ENCODE data around the gene LLCFC1. TPM values are rescaled to one million over a fixed set of nuclear protein-coding genes. Genes with fewer than 3 reads are reported as not detected.

Gene LLCFC1
- total and polyA plus RNA-seq, 2 of the 8 experiments (the other 6 are each of a cell fraction or from before 2014, with no cell fraction given) = not detected

GRCh38 chr7:142941541-142941940 lies 2.3 kb downstream of the LLCFC1 start (continued):
- TF ChIP-seq, protein P1, sequence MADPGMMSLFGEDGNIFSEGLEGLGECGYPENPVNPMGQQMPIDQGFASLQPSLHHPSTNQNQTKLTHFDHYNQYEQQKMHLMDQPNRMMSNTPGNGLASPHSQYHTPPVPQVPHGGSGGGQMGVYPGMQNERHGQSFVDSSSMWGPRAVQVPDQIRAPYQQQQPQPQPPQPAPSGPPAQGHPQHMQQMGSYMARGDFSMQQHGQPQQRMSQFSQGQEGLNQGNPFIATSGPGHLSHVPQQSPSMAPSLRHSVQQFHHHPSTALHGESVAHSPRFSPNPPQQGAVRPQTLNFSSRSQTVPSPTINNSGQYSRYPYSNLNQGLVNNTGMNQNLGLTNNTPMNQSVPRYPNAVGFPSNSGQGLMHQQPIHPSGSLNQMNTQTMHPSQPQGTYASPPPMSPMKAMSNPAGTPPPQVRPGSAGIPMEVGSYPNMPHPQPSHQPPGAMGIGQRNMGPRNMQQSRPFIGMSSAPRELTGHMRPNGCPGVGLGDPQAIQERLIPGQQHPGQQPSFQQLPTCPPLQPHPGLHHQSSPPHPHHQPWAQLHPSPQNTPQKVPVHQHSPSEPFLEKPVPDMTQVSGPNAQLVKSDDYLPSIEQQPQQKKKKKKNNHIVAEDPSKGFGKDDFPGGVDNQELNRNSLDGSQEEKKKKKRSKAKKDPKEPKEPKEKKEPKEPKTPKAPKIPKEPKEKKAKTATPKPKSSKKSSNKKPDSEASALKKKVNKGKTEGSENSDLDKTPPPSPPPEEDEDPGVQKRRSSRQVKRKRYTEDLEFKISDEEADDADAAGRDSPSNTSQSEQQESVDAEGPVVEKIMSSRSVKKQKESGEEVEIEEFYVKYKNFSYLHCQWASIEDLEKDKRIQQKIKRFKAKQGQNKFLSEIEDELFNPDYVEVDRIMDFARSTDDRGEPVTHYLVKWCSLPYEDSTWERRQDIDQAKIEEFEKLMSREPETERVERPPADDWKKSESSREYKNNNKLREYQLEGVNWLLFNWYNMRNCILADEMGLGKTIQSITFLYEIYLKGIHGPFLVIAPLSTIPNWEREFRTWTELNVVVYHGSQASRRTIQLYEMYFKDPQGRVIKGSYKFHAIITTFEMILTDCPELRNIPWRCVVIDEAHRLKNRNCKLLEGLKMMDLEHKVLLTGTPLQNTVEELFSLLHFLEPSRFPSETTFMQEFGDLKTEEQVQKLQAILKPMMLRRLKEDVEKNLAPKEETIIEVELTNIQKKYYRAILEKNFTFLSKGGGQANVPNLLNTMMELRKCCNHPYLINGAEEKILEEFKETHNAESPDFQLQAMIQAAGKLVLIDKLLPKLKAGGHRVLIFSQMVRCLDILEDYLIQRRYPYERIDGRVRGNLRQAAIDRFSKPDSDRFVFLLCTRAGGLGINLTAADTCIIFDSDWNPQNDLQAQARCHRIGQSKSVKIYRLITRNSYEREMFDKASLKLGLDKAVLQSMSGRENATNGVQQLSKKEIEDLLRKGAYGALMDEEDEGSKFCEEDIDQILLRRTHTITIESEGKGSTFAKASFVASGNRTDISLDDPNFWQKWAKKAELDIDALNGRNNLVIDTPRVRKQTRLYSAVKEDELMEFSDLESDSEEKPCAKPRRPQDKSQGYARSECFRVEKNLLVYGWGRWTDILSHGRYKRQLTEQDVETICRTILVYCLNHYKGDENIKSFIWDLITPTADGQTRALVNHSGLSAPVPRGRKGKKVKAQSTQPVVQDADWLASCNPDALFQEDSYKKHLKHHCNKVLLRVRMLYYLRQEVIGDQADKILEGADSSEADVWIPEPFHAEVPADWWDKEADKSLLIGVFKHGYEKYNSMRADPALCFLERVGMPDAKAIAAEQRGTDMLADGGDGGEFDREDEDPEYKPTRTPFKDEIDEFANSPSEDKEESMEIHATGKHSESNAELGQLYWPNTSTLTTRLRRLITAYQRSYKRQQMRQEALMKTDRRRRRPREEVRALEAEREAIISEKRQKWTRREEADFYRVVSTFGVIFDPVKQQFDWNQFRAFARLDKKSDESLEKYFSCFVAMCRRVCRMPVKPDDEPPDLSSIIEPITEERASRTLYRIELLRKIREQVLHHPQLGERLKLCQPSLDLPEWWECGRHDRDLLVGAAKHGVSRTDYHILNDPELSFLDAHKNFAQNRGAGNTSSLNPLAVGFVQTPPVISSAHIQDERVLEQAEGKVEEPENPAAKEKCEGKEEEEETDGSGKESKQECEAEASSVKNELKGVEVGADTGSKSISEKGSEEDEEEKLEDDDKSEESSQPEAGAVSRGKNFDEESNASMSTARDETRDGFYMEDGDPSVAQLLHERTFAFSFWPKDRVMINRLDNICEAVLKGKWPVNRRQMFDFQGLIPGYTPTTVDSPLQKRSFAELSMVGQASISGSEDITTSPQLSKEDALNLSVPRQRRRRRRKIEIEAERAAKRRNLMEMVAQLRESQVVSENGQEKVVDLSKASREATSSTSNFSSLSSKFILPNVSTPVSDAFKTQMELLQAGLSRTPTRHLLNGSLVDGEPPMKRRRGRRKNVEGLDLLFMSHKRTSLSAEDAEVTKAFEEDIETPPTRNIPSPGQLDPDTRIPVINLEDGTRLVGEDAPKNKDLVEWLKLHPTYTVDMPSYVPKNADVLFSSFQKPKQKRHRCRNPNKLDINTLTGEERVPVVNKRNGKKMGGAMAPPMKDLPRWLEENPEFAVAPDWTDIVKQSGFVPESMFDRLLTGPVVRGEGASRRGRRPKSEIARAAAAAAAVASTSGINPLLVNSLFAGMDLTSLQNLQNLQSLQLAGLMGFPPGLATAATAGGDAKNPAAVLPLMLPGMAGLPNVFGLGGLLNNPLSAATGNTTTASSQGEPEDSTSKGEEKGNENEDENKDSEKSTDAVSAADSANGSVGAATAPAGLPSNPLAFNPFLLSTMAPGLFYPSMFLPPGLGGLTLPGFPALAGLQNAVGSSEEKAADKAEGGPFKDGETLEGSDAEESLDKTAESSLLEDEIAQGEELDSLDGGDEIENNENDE (IDR thresholded peaks at IDR 0.05; ENCODE audit: insufficient replicate concordance, low read length) = no peak
- no peak for TF ChIP-seq SIX5 (IDR thresholded peaks at IDR 0.05; ENCODE audit: low read depth, low read length)
- TF ChIP-seq CHD2 (IDR thresholded peaks at IDR 0.05; ENCODE audit: low read length) = no peak
- TF ChIP-seq TAF7 (optimal IDR thresholded peaks at IDR 0.05; ENCODE audit: borderline replicate concordance, low read depth, low read length) = no peak
- TF ChIP-seq BACH1 (IDR thresholded peaks at IDR 0.05; ENCODE audit: low read length) = no peak
- TF ChIP-seq SP4 (IDR thresholded peaks at IDR 0.05; ENCODE audit: low read length) = no peak
- no peak for TF ChIP-seq NRF1 (IDR thresholded peaks at IDR 0.05; ENCODE audit: low read depth, low read length)
- TF ChIP-seq ASH2L (IDR thresholded peaks at IDR 0.05; ENCODE audit: low read length) = no peak
- no peak for TF ChIP-seq JUND (IDR thresholded peaks at IDR 0.05; ENCODE audit: low read length)
- TF ChIP-seq KDM5A (IDR thresholded peaks at IDR 0.05; ENCODE audit: low read length) = no peak
- TF ChIP-seq KDM1A (IDR thresholded peaks at IDR 0.05; ENCODE audit: borderline replicate concordance, low read length) = no peak
- TF ChIP-seq CTBP2 (IDR thresholded peaks at IDR 0.05; ENCODE audit: borderline replicate concordance, insufficient read depth, insufficient read length, low read length) = no peak
